Measurements from ENCODE around the gene GOLGA6D.
"Not testable (repeated sequence)": the region's sequence is repeated elsewhere in the genome, so short reads cannot be mapped to it uniquely, and the experiment has no call there.

The GOLGA6D gene

GRCh38 chr15:75302318-75302717 is 19.7 kb downstream of the GOLGA6D start:
- Histone ChIP-seq H3K4me1 (ENCODE audit: control insufficient read depth, insufficient read depth, low read length) (no peaks in the 10 kb centered on the region), H3K9me3 (ENCODE audit: control insufficient read depth, insufficient read depth, low read depth, low read length) (no peaks in the 10 kb centered on the region), H3K27ac (ENCODE audit: extremely low read depth, low read depth, low read length) (no peak overlapping the region), H3K4me3 (ENCODE audit: low read depth, low read length) (no peak overlapping the region), H3K36me3 (ENCODE audit: control insufficient read depth in 2 of 2, insufficient read depth in 1 of 2, low read length in 2 of 2) (no peaks in the 10 kb centered on the region)
- CTCF ChIA-PET = no interaction called here
- TF ChIP-seq KLF1 (tag by site-specific recombination; IDR thresholded peaks at IDR 0.05) = no peak
- TF ChIP-seq BCL11A (tag by site-specific recombination; IDR thresholded peaks at IDR 0.05; ENCODE audit: low read depth) = no peak
- TF ChIP-seq OVOL3 (tag by site-specific recombination; IDR thresholded peaks at IDR 0.05) = no peak
- TF ChIP-seq, protein P1, sequence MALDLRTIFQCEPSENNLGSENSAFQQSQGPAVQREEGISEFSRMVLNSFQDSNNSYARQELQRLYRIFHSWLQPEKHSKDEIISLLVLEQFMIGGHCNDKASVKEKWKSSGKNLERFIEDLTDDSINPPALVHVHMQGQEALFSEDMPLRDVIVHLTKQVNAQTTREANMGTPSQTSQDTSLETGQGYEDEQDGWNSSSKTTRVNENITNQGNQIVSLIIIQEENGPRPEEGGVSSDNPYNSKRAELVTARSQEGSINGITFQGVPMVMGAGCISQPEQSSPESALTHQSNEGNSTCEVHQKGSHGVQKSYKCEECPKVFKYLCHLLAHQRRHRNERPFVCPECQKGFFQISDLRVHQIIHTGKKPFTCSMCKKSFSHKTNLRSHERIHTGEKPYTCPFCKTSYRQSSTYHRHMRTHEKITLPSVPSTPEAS (tag by site-specific recombination; IDR thresholded peaks at IDR 0.05) = no peak
- no peak for TF ChIP-seq ZSCAN16 (tag by site-specific recombination; IDR thresholded peaks at IDR 0.05)
- no peak for TF ChIP-seq ZNF23 (tag by site-specific recombination; IDR thresholded peaks at IDR 0.05; ENCODE audit: borderline replicate concordance)
- TF ChIP-seq ZBTB21 (tag by site-specific recombination; IDR thresholded peaks at IDR 0.05) = no peak
- TF ChIP-seq SCRT1 (tag by site-specific recombination; IDR thresholded peaks at IDR 0.05; ENCODE audit: borderline replicate concordance) = no peak
- no peak for TF ChIP-seq ZNF248 (tag by site-specific recombination; IDR thresholded peaks at IDR 0.05)
- no peak for TF ChIP-seq ZNF521 (tag by site-specific recombination; IDR thresholded peaks at IDR 0.05)
- no peak for TF ChIP-seq ZNF600 (tag by site-specific recombination; IDR thresholded peaks at IDR 0.05)
- no peak for TF ChIP-seq ZNF639 (tag by site-specific recombination; IDR thresholded peaks at IDR 0.05)
- no peak for TF ChIP-seq PRDM1 (tag by site-specific recombination; IDR thresholded peaks at IDR 0.05)
- TF ChIP-seq MZF1 (tag by site-specific recombination; IDR thresholded peaks at IDR 0.05; ENCODE audit: borderline replicate concordance) = no peak
- no peak for TF ChIP-seq ZNF624 (tag by site-specific recombination; IDR thresholded peaks at IDR 0.05)
- no peak for TF ChIP-seq ZNF37A (tag by site-specific recombination; IDR thresholded peaks at IDR 0.05)
- POLR2A ChIA-PET = no interaction called here

DNA sequence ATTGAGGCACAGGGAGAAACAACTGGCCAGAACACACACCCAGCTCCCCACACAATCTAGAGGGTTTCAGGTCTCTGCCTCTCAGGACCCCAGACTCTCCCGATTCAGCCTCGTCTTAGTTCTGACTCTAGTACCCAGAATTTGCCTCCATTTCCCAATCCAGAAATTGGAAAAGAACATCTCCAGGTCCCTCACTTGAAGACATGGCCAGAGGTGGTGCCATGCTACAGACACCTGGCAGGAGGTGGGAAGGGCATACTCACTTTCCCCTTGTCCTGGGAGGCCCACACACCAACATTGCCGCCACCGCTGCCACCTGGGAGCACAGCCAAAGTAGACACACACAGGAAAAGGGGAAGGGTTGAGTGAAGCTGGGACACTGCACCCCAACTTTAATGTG is 20.1 kb downstream of the GOLGA6D start:
- H3K4me1 ChIP-seq (ENCODE audit: control insufficient read depth, insufficient read depth, low read length); CTCF ChIA-PET; H3K36me3 ChIP-seq (ENCODE audit: control insufficient read depth in 2 of 2, insufficient read depth in 1 of 2, low read length in 2 of 2); H3K27ac ChIP-seq (ENCODE audit: extremely low read depth, low read depth, low read length); H3K9me3 ChIP-seq (ENCODE audit: control insufficient read depth, insufficient read depth, low read depth, low read length); H3K4me3 ChIP-seq (ENCODE audit: low read depth, low read length); POLR2A ChIA-PET: not testable (repeated sequence)

DNA sequence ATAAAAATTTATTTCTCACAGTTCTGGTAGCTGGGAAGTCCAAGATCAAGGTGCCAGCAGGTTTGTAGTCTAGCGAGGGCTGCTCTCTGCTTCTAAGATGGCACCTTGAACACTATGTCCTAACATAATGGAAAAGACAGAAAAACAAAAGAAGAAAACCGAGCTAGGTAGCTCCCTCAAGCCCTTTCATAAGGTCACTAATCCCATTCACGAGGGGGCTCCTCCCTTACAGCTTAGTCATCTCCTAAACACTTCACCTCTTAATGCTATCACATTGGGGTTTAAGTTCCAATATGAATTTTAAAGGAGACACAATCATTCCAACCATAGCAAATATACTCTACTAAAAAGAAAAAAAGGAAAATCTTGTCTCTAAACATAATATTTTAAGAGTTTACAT is 23.6 kb downstream of the GOLGA6D start:
- Histone ChIP-seq H3K36me3 (ENCODE audit: control insufficient read depth in 2 of 2, insufficient read depth in 1 of 2, low read length in 2 of 2) (no peaks in the 10 kb centered on the region), H3K4me3 (ENCODE audit: low read depth, low read length) (no peak overlapping the region), H3K27ac (ENCODE audit: extremely low read depth, low read depth, low read length) (no peak overlapping the region), H3K9me3 (ENCODE audit: control insufficient read depth, insufficient read depth, low read depth, low read length) (no peaks in the 10 kb centered on the region), H3K4me1 (ENCODE audit: control insufficient read depth, insufficient read depth, low read length) (no peaks in the 10 kb centered on the region)
- POLR2A ChIA-PET = interaction anchor here (0.8 kb wide), 1 partner anchor 29 kb away, joined by 4 read pairs; no protein-coding TSS in a partner anchor
- CTCF ChIA-PET = interaction anchor here (0.8 kb wide), 3 partner anchors 31 to 537 kb away, joined by 3 read pairs; no protein-coding TSS in a partner anchor
- TF ChIP-seq ZNF776 (tag by site-specific recombination; IDR thresholded peaks at IDR 0.05; ENCODE audit: borderline replicate concordance) (no peak), WT1 (tag by site-specific recombination; IDR thresholded peaks at IDR 0.05) (peak; percentile 57)
- TF ChIP-seq, protein P2, sequence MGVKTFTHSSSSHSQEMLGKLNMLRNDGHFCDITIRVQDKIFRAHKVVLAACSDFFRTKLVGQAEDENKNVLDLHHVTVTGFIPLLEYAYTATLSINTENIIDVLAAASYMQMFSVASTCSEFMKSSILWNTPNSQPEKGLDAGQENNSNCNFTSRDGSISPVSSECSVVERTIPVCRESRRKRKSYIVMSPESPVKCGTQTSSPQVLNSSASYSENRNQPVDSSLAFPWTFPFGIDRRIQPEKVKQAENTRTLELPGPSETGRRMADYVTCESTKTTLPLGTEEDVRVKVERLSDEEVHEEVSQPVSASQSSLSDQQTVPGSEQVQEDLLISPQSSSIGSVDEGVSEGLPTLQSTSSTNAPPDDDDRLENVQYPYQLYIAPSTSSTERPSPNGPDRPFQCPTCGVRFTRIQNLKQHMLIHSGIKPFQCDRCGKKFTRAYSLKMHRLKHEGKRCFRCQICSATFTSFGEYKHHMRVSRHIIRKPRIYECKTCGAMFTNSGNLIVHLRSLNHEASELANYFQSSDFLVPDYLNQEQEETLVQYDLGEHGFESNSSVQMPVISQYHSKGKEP (tag by site-specific recombination; IDR thresholded peaks at IDR 0.05) = no peak
